K562 (cell line): ENCODE data around the gene PDE4D. TPM values are rescaled to one million over a fixed set of nuclear protein-coding genes. Genes with fewer than 3 reads are reported as not detected.

Experiments
- ATAC-seq: fragments of 200-7000 bp; cut with Tn5 transposase; 3 replicates; pipeline ENCODE4 v1.9.1; 2020; ENCODE audit warnings: moderate library complexity
- BruUV-seq: library from RNA; stranded (reverse); fragments of 400-500 nt; replicated peaks from 2 replicates; lab custom pipeline; 2021; lab: Mats Ljungman, UMichigan
- CTCF ChIA-PET: fragments of 300-600 bp; formaldehyde crosslinking; extraction: SDS; loops from one replicate; lab custom pipeline; 2021; ENCODE audit warnings: low intra/inter-chr PET ratio; lab: Yijun Ruan, JAX
- POLR2A ChIA-PET: fragments of 300-600, 350-650 bp; sonication (Branson Sonifier 250); formaldehyde crosslinking; extraction: SDS; loops from one replicate; lab custom pipeline; 2021; ENCODE audit warnings: antibody characterized with exemption, inconsistent platforms; lab: Yijun Ruan, JAX
- DNase-seq, 4 experiments: peaks; one replicate each; pipeline versions ENCODE4 v3.0.0 to v3.0.0-alpha.2; 2011 to 2018; ENCODE audit warnings: low spot score in 3 of 4, mixed read lengths in 3 of 4; ENCODE audit errors: extremely low read depth in 1 of 4
- FAIRE-seq: peaks from 2 replicates; lab custom pipeline; 2011; peaks lifted over from hg19 to GRCh38; lab: Jason Lieb, UNC
- H2AFZ ChIP-seq: 2 replicates; pipeline ENCODE4 v1.6.0; 2011; ENCODE audit warnings: low read depth, low read length, control low read depth, inconsistent platforms
- H3K27ac ChIP-seq: fragments of 200-600 bp; 3 replicates; pipeline ENCODE4 v1.8.0; 2011; ENCODE audit warnings: low read depth, mild to moderate bottlenecking, control low read depth, inconsistent platforms, low read length, moderate library complexity, mixed read lengths; ENCODE audit errors: extremely low read depth
- H3K27me3 ChIP-seq, 2 experiments: fragments of 300-600 bp in 1 of 2; 2 replicates in 1 of 2; 3 replicates in 1 of 2; pipeline versions ENCODE4 v1.6.0 to v1.8.0; 2011; ENCODE audit warnings: inconsistent platforms in 2 of 2, low read length in 2 of 2, mild to moderate bottlenecking in 1 of 2, mixed read lengths in 1 of 2, moderate library complexity in 1 of 2; ENCODE audit not compliant: control insufficient read depth in 2 of 2, insufficient read depth in 2 of 2
- H3K36me3 ChIP-seq: fragments of 300-600 bp; 3 replicates; pipeline ENCODE4 v1.8.0; 2011; ENCODE audit warnings: mild to moderate bottlenecking, low read length, inconsistent platforms; ENCODE audit not compliant: control insufficient read depth, insufficient read depth
- H3K4me1 ChIP-seq, 2 experiments: fragments of 200-600 bp in 1 of 2; replicated peaks in 1 of 2; 2 replicates in 1 of 2; 3 replicates in 1 of 2; pipeline versions ENCODE4 v1.5.1 to v1.8.0; 2011; ENCODE audit warnings: inconsistent platforms in 2 of 2, low read length in 2 of 2, mild to moderate bottlenecking in 1 of 2, mixed read lengths in 1 of 2, moderate library complexity in 1 of 2; ENCODE audit not compliant: control insufficient read depth in 2 of 2, insufficient read depth in 2 of 2
- H3K4me2 ChIP-seq: 2 replicates; pipeline ENCODE4 v1.6.1; 2011; ENCODE audit warnings: low read length, control low read depth, inconsistent platforms, mixed read lengths; ENCODE audit not compliant: insufficient read depth
- H3K4me3 ChIP-seq: fragments of 200-600 bp; sonication (generic), shearing (Covaris generic); 2 replicates; pipeline ENCODE4 v1.5.1; 2016; ENCODE audit warnings: control low read depth, inconsistent platforms
- H3K79me2 ChIP-seq: fragments of 200-600 bp; 3 replicates; pipeline ENCODE4 v1.8.0; 2011; ENCODE audit warnings: low read length, inconsistent platforms; ENCODE audit not compliant: control insufficient read depth, insufficient read depth
- H3K9ac ChIP-seq, 2 experiments: 2 replicates each; pipeline versions ENCODE4 v1.6.0 to v1.6.1; 2011; ENCODE audit warnings: low read depth in 2 of 2, low read length in 2 of 2, control low read depth in 1 of 2, inconsistent platforms in 1 of 2, mild to moderate bottlenecking in 1 of 2, mixed read lengths in 1 of 2; ENCODE audit not compliant: insufficient read depth in 1 of 2
- H3K9me1 ChIP-seq: one replicate; pipeline ENCODE4 v1.6.0; 2011; ENCODE audit warnings: inconsistent platforms, mild to moderate bottlenecking, low read length, moderate library complexity; ENCODE audit not compliant: control insufficient read depth, insufficient read depth
- H3K9me3 ChIP-seq: replicated peaks from 2 replicates; pipeline ENCODE4 v1.5.1; 2011; ENCODE audit warnings: low read depth, low read length, inconsistent platforms; ENCODE audit not compliant: control insufficient read depth, insufficient read depth
- H4K20me1 ChIP-seq: replicated peaks from 2 replicates; pipeline ENCODE4 v1.6.1; 2011; ENCODE audit warnings: low read length, inconsistent platforms, mixed read lengths; ENCODE audit not compliant: control insufficient read depth, insufficient read depth
- BRD9 ChIP-seq: fragments of 450-650 bp; IDR thresholded peaks from 2 replicates; pipeline ENCODE4 v1.6.1; 2018; ENCODE audit warnings: low read depth; ENCODE audit not compliant: partially characterized antibody
- C11orf30 ChIP-seq: fragments of 450-650 bp; IDR thresholded peaks from 2 replicates; pipeline ENCODE4 v1.6.1; 2016; ENCODE audit warnings: low read depth, mild to moderate bottlenecking
- MAFF ChIP-seq: IDR thresholded peaks from 2 replicates; pipeline ENCODE4 v1.6.1; 2012; ENCODE audit warnings: low read length, improper control_type of control experiment
- MAFG ChIP-seq: fragments of 450-650 bp; conservative IDR thresholded peaks from 2 replicates; pipeline ENCODE4 v1.6.1; 2016; ENCODE audit warnings: missing genetic modification characterization, missing compliant biosample characterization
- MAFK ChIP-seq: IDR thresholded peaks from 2 replicates; pipeline ENCODE4 v1.6.1; 2011; ENCODE audit warnings: low read length, improper control_type of control experiment
- ZBTB34 ChIP-seq: fragments of 250-450 bp; sonication (Bioruptor Pico); IDR thresholded peaks from 2 replicates; pipeline ENCODE4 v1.8.0; 2021; ENCODE audit warnings: mild to moderate bottlenecking, moderate library complexity
- ZNF316 ChIP-seq: fragments of 450-650 bp; IDR thresholded peaks from 2 replicates; pipeline ENCODE4 v1.6.1; 2016
- ZNF407 ChIP-seq: fragments of 450-650 bp; IDR thresholded peaks from 2 replicates; pipeline ENCODE4 v1.6.1; 2016; ENCODE audit warnings: low read depth
- WGBS: fragments of 100-300 bp; shearing (Covaris generic); methylation state at CpG from one replicate; pipeline ENCODE4 v1.1.6; 2016; ENCODE audit warnings: low coverage, mixed read lengths; ENCODE audit not compliant: insufficient coverage; ENCODE audit errors: missing lambda C conversion rate; 5-methylcytosine and 5-hydroxymethylcytosine counted together
- in situ Hi-C: fragments of 300-500 bp; cut with MboI; formaldehyde crosslinking; loops from 4 replicates; pipeline ENCODE4 v1.15.0; 2018; ENCODE audit warnings: inconsistent platforms, mixed read lengths
- intact Hi-C: fragments of 100-400 bp; cut with micrococcal nuclease; formaldehyde crosslinking; loops from 2 replicates; pipeline ENCODE4 v1.14.2; 2022
- polyA plus RNA-seq, 8 experiments: library from polyadenylated mRNA; depleted of rRNA in 4 of 8; stranded (reverse) in 5 of 8; unstranded in 3 of 8; fragments of >200 nt; fragmentation: Nextera tagmentation in 2 of 8; fragmentation: Illumina TruSeq in 1 of 8; extraction: Ambion mirVana in 2 of 8; extraction: Trizol in 1 of 8; gene quantifications; 2 replicates each; pipeline versions ENCODE4 v1.2.1 to v1.2.3, GENCODE V29; 2011 to 2014; ENCODE audit warnings: inconsistent platforms in 1 of 8, missing spikeins in 1 of 8
- total RNA-seq, 7 experiments: library from RNA; depleted of rRNA in 6 of 7; stranded (reverse); fragments of >200 nt in 6 of 7; fragmentation: Illumina TruSeq in 2 of 7; extraction: Trizol in 2 of 7; gene quantifications; 2 replicates each; pipeline versions ENCODE4 v1.2.1 to v1.2.3, GENCODE V29; 2011 to 2021; ENCODE audit warnings: low replicate concordance in 1 of 7

Gene PDE4D
- total and polyA plus RNA-seq, 9 of the 15 experiments (the other 6 are each of a cell fraction or from before 2014, with no cell fraction given), result 0.04 to 0.46 (median 0.13) TPM

DNA sequence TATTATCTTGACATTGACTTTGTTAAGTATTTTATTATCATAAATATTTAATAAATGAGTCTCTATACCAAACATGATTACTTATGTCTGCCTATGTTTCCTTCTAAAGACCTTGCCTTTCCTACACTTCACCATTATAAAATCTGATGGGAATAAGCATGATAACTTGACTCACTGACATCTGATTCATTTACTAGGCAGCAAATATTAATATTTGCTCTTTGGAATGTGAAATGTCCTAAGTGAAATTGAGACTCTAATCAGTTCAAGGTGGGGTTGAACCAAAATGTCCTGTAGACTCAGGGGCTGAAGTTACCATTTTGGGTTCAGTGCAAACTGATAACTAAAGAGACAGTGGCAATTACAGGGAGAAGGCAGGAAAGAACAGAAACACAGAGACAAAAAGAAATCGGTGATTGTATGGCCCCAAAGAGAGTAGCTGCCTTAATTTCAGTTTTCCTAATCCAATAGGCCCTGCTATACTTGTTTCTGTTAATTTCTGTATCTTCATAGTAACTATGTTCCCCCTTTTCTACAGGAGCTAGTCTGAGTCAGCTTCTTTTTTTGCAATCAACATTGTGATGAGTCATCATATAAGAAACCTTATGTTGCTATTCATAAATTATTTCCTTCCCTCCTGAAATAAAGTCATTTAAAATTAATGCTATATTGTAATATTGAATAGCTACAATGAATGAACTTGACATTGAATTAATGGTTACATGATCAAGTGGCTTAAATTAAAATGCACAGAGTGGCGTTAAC is 296.8 kb downstream of the PDE4D start:
- no peak overlapping the region for H3K27ac ChIP-seq
- ChIA-PET CTCF (no interaction called here), POLR2A (no interaction called here)
- no peak overlapping the region for H3K4me3 ChIP-seq
- H2AFZ ChIP-seq, result no peak overlapping the region
- no peaks in the 10 kb centered on the region for H3K36me3 ChIP-seq
- TF ChIP-seq ZNF316 (peak; percentile 80), ZBTB34 (CRISPR knock-in tag) (no peak), MAFK (peak; percentile 73), BRD9 (no peak), C11orf30 (peak; percentile 53; the same call in 1 of the 2 replicates), ZNF407 (no peak), MAFG (tag) (peak; percentile 75), MAFF (peak; percentile 57)
- no peak overlapping the region for H3K9ac ChIP-seq
- H3K4me1 ChIP-seq, result no peaks in the 10 kb centered on the region
- BruUV-seq, result no TSS peak
- H4K20me1 ChIP-seq, result no peaks in the 10 kb centered on the region
- intact Hi-C loops (no loop called here), in situ Hi-C loops (no loop called here)
- H3K79me2 ChIP-seq, result no peaks in the 10 kb centered on the region
- no peaks in the 10 kb centered on the region for H3K27me3 ChIP-seq
- no peak for ATAC-seq
- FAIRE-seq, result no peak
- no peaks in the 10 kb centered on the region for H3K9me3 ChIP-seq
- H3K9me1 ChIP-seq, result no peaks in the 10 kb centered on the region
- no peak for DNase-seq
- no peak overlapping the region for H3K4me2 ChIP-seq
- WGBS, result 0% methylated on average over 2 of the region's 2 CpGs
